Measurements from ENCODE around the gene DHRS13. TPM values are rescaled to one million over a fixed set of nuclear protein-coding genes. Genes with fewer than 3 reads are reported as not detected.

DHRS13 gene
- total RNA-seq (2014; rRNA removed) (4.9 and 5.1 TPM in 2 replicates), Bru-seq, nascent RNA (percentile 40 among the genes with signal in this experiment), BruChase-seq, experiment 1, labeled RNA remaining after a 6-hour chase (percentile 33 among the genes with signal in this experiment), BruChase-seq, experiment 2, labeled RNA remaining after a 2-hour chase (percentile 42 among the genes with signal in this experiment)
- long read RNA-seq, transcript DHRS13-201 (5 exons, 1,921 nt): major isoform, 10 of 22 reads
- long read RNA-seq, transcript DHRS13-202 (4 exons, 2,037 nt): minor isoform, 9 of 22 reads
- long read RNA-seq, partial matches to known transcripts: 2 of 22 reads
- long read RNA-seq, other reads (novel, unspliced or antisense): 1 of 22 reads

DNA sequence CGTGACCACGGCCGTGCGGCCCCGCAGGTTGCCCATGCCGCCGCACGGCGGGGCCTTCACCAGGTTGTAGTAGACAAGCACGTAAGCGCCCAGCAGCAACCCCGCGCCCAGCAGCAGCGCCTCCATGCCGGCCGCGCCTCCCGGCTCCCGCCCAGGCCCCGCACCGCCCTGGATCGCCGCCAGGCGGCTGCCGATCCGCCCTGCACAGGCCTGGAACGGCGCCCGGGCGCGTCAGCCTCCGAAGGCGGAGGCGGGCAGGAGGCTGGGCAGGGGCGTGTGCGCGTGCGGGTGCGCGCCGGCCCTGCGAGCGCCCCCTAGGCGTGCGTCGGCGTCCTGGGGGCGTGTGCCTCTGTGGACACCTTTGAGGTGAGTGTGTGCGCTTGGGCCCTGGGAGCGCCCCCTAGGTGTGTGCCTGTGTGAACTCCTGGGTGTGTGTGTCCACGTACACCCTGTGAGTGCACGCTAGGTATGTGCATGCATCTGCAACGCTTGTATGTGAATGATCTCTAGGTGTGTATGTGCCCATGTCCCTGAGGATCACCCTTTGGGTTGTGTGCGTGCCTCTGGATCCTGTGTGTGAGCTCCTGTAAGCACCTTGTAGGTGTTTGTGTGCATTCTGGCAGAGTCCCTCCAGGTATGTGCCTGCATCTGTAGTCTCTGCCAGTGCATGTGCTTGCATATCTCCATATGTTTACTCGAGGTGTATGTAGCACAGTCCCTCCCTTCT, at the start of gene DHRS13:
DHRS13 (minus strand) TSS at position 261 of the 727 bp plus-strand sequence; CDS start at position 126, 135 bp downstream.
- Histone ChIP-seq H3K4me2 (ENCODE audit: low read length) (peak within 1 kb of the TSS; percentile 83), H3K4me1 (ENCODE audit: insufficient read depth, low read length) (peaks cover 11% of the 10 kb centered on the region), H3F3A (ENCODE audit: low read length, unreplicated experiment) (no peaks in the 10 kb centered on the region), H3K9me3 (ENCODE audit: low read length) (no peaks in the 10 kb centered on the region), H3K9me2 (replicated peaks; ENCODE audit: low read length) (no peaks in the 10 kb centered on the region), H4K20me1 (ENCODE audit: low read length) (no peaks in the 10 kb centered on the region), H3K36me3 (ENCODE audit: low read depth, low read length) (peaks cover 14% of the 10 kb centered on the region; the same call in 1 of the 2 replicates), H3K27me3 (ENCODE audit: low read length) (no peaks in the 10 kb centered on the region), H3K27ac (ENCODE audit: low read length) (no peak within 1 kb of the TSS), H3K79me2 (ENCODE audit: low read length) (no peaks in the 10 kb centered on the region), H3K9ac (ENCODE audit: low read length) (peak within 1 kb of the TSS; percentile 53), H2AFZ (ENCODE audit: low read length) (peak within 1 kb of the TSS; percentile 83), H3K4me3 (ENCODE audit: low read length) (peak within 1 kb of the TSS; percentile 78)
- ChIA-PET POLR2A (ENCODE audit: unreplicated experiment) (interaction anchor here (0.5 kb wide), 1 partner anchor 14 kb away, joined by 4 read pairs; no protein-coding TSS in a partner anchor), CTCF (interaction anchor here (0.6 to 0.9 kb wide), 2 partner anchors 43 to 139 kb away, joined by 3 to 8 read pairs; no protein-coding TSS in a partner anchor)
- DNase-seq (peak; percentile 92), ATAC-seq (peak; percentile 91)
- intact Hi-C loops (cut with micrococcal nuclease): loop anchor here (5.0 to 10.0 kb wide), 3 partner anchors 44 to 178 kb away; partner anchors contain the start of genes FAM222B, NEK8 and TLCD1
- TF ChIP-seq, protein P1, sequence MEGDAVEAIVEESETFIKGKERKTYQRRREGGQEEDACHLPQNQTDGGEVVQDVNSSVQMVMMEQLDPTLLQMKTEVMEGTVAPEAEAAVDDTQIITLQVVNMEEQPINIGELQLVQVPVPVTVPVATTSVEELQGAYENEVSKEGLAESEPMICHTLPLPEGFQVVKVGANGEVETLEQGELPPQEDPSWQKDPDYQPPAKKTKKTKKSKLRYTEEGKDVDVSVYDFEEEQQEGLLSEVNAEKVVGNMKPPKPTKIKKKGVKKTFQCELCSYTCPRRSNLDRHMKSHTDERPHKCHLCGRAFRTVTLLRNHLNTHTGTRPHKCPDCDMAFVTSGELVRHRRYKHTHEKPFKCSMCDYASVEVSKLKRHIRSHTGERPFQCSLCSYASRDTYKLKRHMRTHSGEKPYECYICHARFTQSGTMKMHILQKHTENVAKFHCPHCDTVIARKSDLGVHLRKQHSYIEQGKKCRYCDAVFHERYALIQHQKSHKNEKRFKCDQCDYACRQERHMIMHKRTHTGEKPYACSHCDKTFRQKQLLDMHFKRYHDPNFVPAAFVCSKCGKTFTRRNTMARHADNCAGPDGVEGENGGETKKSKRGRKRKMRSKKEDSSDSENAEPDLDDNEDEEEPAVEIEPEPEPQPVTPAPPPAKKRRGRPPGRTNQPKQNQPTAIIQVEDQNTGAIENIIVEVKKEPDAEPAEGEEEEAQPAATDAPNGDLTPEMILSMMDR (conservative IDR thresholded peaks at IDR 0.05; ENCODE audit: low read depth, low read length): peak; percentile 88
- TF ChIP-seq EZH2phosphoT487 (IDR thresholded peaks at IDR 0.05; ENCODE audit: borderline replicate concordance, low read length) (peak; percentile 88), EZH2 (IDR thresholded peaks at IDR 0.05; ENCODE audit: low read length, unreplicated experiment) (no peak)
- BruUV-seq (replicated peaks): no TSS peak

GRCh38 chr17:28951991-28952975, 49.4 kb upstream of the DHRS13 start:
- intact Hi-C loops (cut with micrococcal nuclease): loop anchor here (2.0 kb wide), 1 partner anchor 225 kb away; the partner anchor contains the start of gene TLCD1

More at GRCh38 chr17:28951991-28952975, 49.4 kb upstream of the DHRS13 start:
- Histone ChIP-seq H4K20me1 (ENCODE audit: low read length) (no peaks in the 10 kb centered on the region), H3K4me1 (ENCODE audit: insufficient read depth, low read length) (peaks cover 22% of the 10 kb centered on the region), H3K4me2 (ENCODE audit: low read length) (peak overlapping the region; percentile 100), H3K9ac (ENCODE audit: low read length) (peak overlapping the region; percentile 96), H2AFZ (ENCODE audit: low read length) (peak overlapping the region; percentile 90), H3F3A (ENCODE audit: low read length, unreplicated experiment) (no peaks in the 10 kb centered on the region), H3K27ac (ENCODE audit: low read length) (peak overlapping the region; percentile 97), H3K79me2 (ENCODE audit: low read length) (peaks cover 36% of the 10 kb centered on the region), H3K4me3 (ENCODE audit: low read length) (peak overlapping the region; percentile 82), H3K9me2 (replicated peaks; ENCODE audit: low read length) (no peaks in the 10 kb centered on the region), H3K9me3 (ENCODE audit: low read length) (no peaks in the 10 kb centered on the region), H3K36me3 (ENCODE audit: low read depth, low read length) (no peaks in the 10 kb centered on the region), H3K27me3 (ENCODE audit: low read length) (no peaks in the 10 kb centered on the region)
- DNase-seq (peak; percentile 97), ATAC-seq (peak; percentile 77)
- POLR2A ChIA-PET (ENCODE audit: unreplicated experiment): interaction anchor here (0.6 to 1.0 kb wide), 5 partner anchors 12 to 440 kb away, joined by 3 to 12 read pairs (median 4); partner anchors contain the start of gene RPL23A
- TF ChIP-seq EZH2 (IDR thresholded peaks at IDR 0.05; ENCODE audit: low read length, unreplicated experiment): no peak
- TF ChIP-seq EZH2phosphoT487 (IDR thresholded peaks at IDR 0.05; ENCODE audit: borderline replicate concordance, low read length): no peak
- TF ChIP-seq, protein P1 (conservative IDR thresholded peaks at IDR 0.05; ENCODE audit: low read depth, low read length): no peak
- BruUV-seq (replicated peaks): TSS peak; percentile 94
- CTCF ChIA-PET: interaction anchor here (0.9 to 1.2 kb wide), 3 partner anchors 55 to 226 kb away, joined by 3 to 6 read pairs (median 5); partner anchors contain the start of genes FLOT2 and TLCD1
